EL (cell line): ENCODE measurements around the gene SAMD4A.
A peak's percentile ranks its signal among the peaks of the same experiment; 100 is the strongest.

Source experiments
- DNase-seq: peaks from one replicate; pipeline ENCODE4 v3.0.0-alpha.2; 2016

Gene SAMD4A

GRCh38 chr14:54566410-54567223 is at the start of gene SAMD4A:
TSS of gene SAMD4A (plus strand) at chr14:54567128. CDS start at chr14:54567917, 789 bp downstream.
- DNase-seq, result peak; percentile 87

GRCh38 chr14:54524410-54524809 is 42.5 kb upstream of the SAMD4A start:
- no peak for DNase-seq

- no peak for DNase-seq
These were observed 38.0 kb upstream of the SAMD4A start for GRCh38 chr14:54528973-54529372.

GRCh38 chr14:54529811-54530210 is 37.1 kb upstream of the SAMD4A start:
- DNase-seq, result peak; percentile 75

- DNase-seq, result no peak
These were observed 34.6 kb upstream of the SAMD4A start for GRCh38 chr14:54532111-54533012.

GRCh38 chr14:54533100-54533499 is 33.8 kb upstream of the SAMD4A start:
- no peak for DNase-seq

- peak; percentile 16 for DNase-seq
These were observed 31.8 kb upstream of the SAMD4A start for GRCh38 chr14:54535126-54535525.

GRCh38 chr14:54535646-54536045 is 31.3 kb upstream of the SAMD4A start:
- DNase-seq, result no peak

- no peak for DNase-seq
These were observed 29.3 kb upstream of the SAMD4A start for GRCh38 chr14:54537651-54538050.

GRCh38 chr14:54538055-54538454 is 28.9 kb upstream of the SAMD4A start:
- no peak for DNase-seq

GRCh38 chr14:54547583-54547982 is 19.3 kb upstream of the SAMD4A start:
- no peak for DNase-seq

- no peak for DNase-seq
These were observed 18.4 kb upstream of the SAMD4A start for GRCh38 chr14:54548491-54548890.

- no peak for DNase-seq
These were observed 17.1 kb upstream of the SAMD4A start for GRCh38 chr14:54549862-54550261.

- DNase-seq, result no peak
These were observed 16.4 kb upstream of the SAMD4A start for GRCh38 chr14:54550514-54550913.

- DNase-seq, result no peak
These were observed 12.5 kb upstream of the SAMD4A start for GRCh38 chr14:54554401-54554800.

GRCh38 chr14:54555651-54556050 is 11.3 kb upstream of the SAMD4A start:
- no peak for DNase-seq

- no peak for DNase-seq
These were observed 10.4 kb upstream of the SAMD4A start for GRCh38 chr14:54556535-54556934.

- peak; percentile 79 for DNase-seq
These were observed 4.6 kb upstream of the SAMD4A start for GRCh38 chr14:54562334-54562733.

- DNase-seq, result peak; percentile 51
These were observed 2.7 kb upstream of the SAMD4A start for GRCh38 chr14:54564071-54564867.

GRCh38 chr14:54564868-54565784 is 1.8 kb upstream of the SAMD4A start:
- peak; percentile 76 for DNase-seq

GRCh38 chr14:54565785-54566409 is 1.0 kb upstream of the SAMD4A start:
- DNase-seq, result peak; percentile 95
